K562 (cell line): ENCODE data around the gene KIF6. TPM values are rescaled to one million over a fixed set of nuclear protein-coding genes. Genes with fewer than 3 reads are reported as not detected.

Experiments used
- ATAC-seq: fragments of 200-7000 bp; cut with Tn5 transposase; 3 replicates; pipeline ENCODE4 v1.9.1; 2020; ENCODE audit warnings: moderate library complexity
- BruUV-seq: library from RNA; stranded (reverse); fragments of 400-500 nt; replicated peaks from 2 replicates; lab custom pipeline; 2021; lab: Mats Ljungman, UMichigan
- CTCF ChIA-PET: fragments of 300-600 bp; formaldehyde crosslinking; extraction: SDS; loops from one replicate; lab custom pipeline; 2021; ENCODE audit warnings: low intra/inter-chr PET ratio; lab: Yijun Ruan, JAX
- POLR2A ChIA-PET: fragments of 300-600, 350-650 bp; sonication (Branson Sonifier 250); formaldehyde crosslinking; extraction: SDS; loops from one replicate; lab custom pipeline; 2021; ENCODE audit warnings: antibody characterized with exemption, inconsistent platforms; lab: Yijun Ruan, JAX
- DNase-seq, 4 experiments: peaks; one replicate each; pipeline versions ENCODE4 v3.0.0 to v3.0.0-alpha.2; 2011 to 2018; ENCODE audit warnings: low spot score in 3 of 4, mixed read lengths in 3 of 4; ENCODE audit errors: extremely low read depth in 1 of 4
- FAIRE-seq: peaks from 2 replicates; lab custom pipeline; 2011; peaks lifted over from hg19 to GRCh38; lab: Jason Lieb, UNC
- H2AFZ ChIP-seq: 2 replicates; pipeline ENCODE4 v1.6.0; 2011; ENCODE audit warnings: low read depth, low read length, control low read depth, inconsistent platforms
- H3K27ac ChIP-seq: fragments of 200-600 bp; 3 replicates; pipeline ENCODE4 v1.8.0; 2011; ENCODE audit warnings: low read depth, mild to moderate bottlenecking, control low read depth, inconsistent platforms, low read length, moderate library complexity, mixed read lengths; ENCODE audit errors: extremely low read depth
- H3K27me3 ChIP-seq, 2 experiments: fragments of 300-600 bp in 1 of 2; 2 replicates in 1 of 2; 3 replicates in 1 of 2; pipeline versions ENCODE4 v1.6.0 to v1.8.0; 2011; ENCODE audit warnings: inconsistent platforms in 2 of 2, low read length in 2 of 2, mild to moderate bottlenecking in 1 of 2, mixed read lengths in 1 of 2, moderate library complexity in 1 of 2; ENCODE audit not compliant: control insufficient read depth in 2 of 2, insufficient read depth in 2 of 2
- H3K36me3 ChIP-seq: fragments of 300-600 bp; 3 replicates; pipeline ENCODE4 v1.8.0; 2011; ENCODE audit warnings: mild to moderate bottlenecking, low read length, inconsistent platforms; ENCODE audit not compliant: control insufficient read depth, insufficient read depth
- H3K4me1 ChIP-seq, 2 experiments: fragments of 200-600 bp in 1 of 2; replicated peaks in 1 of 2; 2 replicates in 1 of 2; 3 replicates in 1 of 2; pipeline versions ENCODE4 v1.5.1 to v1.8.0; 2011; ENCODE audit warnings: inconsistent platforms in 2 of 2, low read length in 2 of 2, mild to moderate bottlenecking in 1 of 2, mixed read lengths in 1 of 2, moderate library complexity in 1 of 2; ENCODE audit not compliant: control insufficient read depth in 2 of 2, insufficient read depth in 2 of 2
- H3K4me2 ChIP-seq: 2 replicates; pipeline ENCODE4 v1.6.1; 2011; ENCODE audit warnings: low read length, control low read depth, inconsistent platforms, mixed read lengths; ENCODE audit not compliant: insufficient read depth
- H3K4me3 ChIP-seq: fragments of 200-600 bp; sonication (generic), shearing (Covaris generic); 2 replicates; pipeline ENCODE4 v1.5.1; 2016; ENCODE audit warnings: control low read depth, inconsistent platforms
- H3K79me2 ChIP-seq: fragments of 200-600 bp; 3 replicates; pipeline ENCODE4 v1.8.0; 2011; ENCODE audit warnings: low read length, inconsistent platforms; ENCODE audit not compliant: control insufficient read depth, insufficient read depth
- H3K9ac ChIP-seq, 2 experiments: 2 replicates each; pipeline versions ENCODE4 v1.6.0 to v1.6.1; 2011; ENCODE audit warnings: low read depth in 2 of 2, low read length in 2 of 2, control low read depth in 1 of 2, inconsistent platforms in 1 of 2, mild to moderate bottlenecking in 1 of 2, mixed read lengths in 1 of 2; ENCODE audit not compliant: insufficient read depth in 1 of 2
- H3K9me1 ChIP-seq: one replicate; pipeline ENCODE4 v1.6.0; 2011; ENCODE audit warnings: inconsistent platforms, mild to moderate bottlenecking, low read length, moderate library complexity; ENCODE audit not compliant: control insufficient read depth, insufficient read depth
- H3K9me3 ChIP-seq: replicated peaks from 2 replicates; pipeline ENCODE4 v1.5.1; 2011; ENCODE audit warnings: low read depth, low read length, inconsistent platforms; ENCODE audit not compliant: control insufficient read depth, insufficient read depth
- H4K20me1 ChIP-seq: replicated peaks from 2 replicates; pipeline ENCODE4 v1.6.1; 2011; ENCODE audit warnings: low read length, inconsistent platforms, mixed read lengths; ENCODE audit not compliant: control insufficient read depth, insufficient read depth
- DDX20 ChIP-seq: fragments of 450-650 bp; IDR thresholded peaks from 2 replicates; pipeline ENCODE4 v1.6.1; 2016; ENCODE audit warnings: missing genetic modification characterization, low read depth, mild to moderate bottlenecking, missing compliant biosample characterization, moderate library complexity
- FIP1L1 ChIP-seq: fragments of 200-400 bp; formaldehyde crosslinking; IDR thresholded peaks from 2 replicates; pipeline ENCODE4 v1.6.1; 2018; ENCODE audit warnings: mild to moderate bottlenecking, low read depth, low read length; ENCODE audit not compliant: poor library complexity, severe bottlenecking
- JUND ChIP-seq, 2 experiments: IDR thresholded peaks; 2 replicates in 1 of 2; 3 replicates in 1 of 2; pipeline ENCODE4 v1.6.1; 2011; ENCODE audit warnings: borderline replicate concordance in 2 of 2, low read depth in 2 of 2, low read length in 2 of 2, improper control_type of control experiment in 1 of 2, missing biosample characterization in 1 of 2, missing genetic modification characterization in 1 of 2, missing genetic modification reagents in 1 of 2
- TAL1 ChIP-seq: fragments of 450-650 bp; IDR thresholded peaks from 2 replicates; pipeline ENCODE4 v1.6.1; 2016; ENCODE audit warnings: mild to moderate bottlenecking
- WGBS: fragments of 100-300 bp; shearing (Covaris generic); methylation state at CpG from one replicate; pipeline ENCODE4 v1.1.6; 2016; ENCODE audit warnings: low coverage, mixed read lengths; ENCODE audit not compliant: insufficient coverage; ENCODE audit errors: missing lambda C conversion rate; 5-methylcytosine and 5-hydroxymethylcytosine counted together
- in situ Hi-C: fragments of 300-500 bp; cut with MboI; formaldehyde crosslinking; loops from 4 replicates; pipeline ENCODE4 v1.15.0; 2018; ENCODE audit warnings: inconsistent platforms, mixed read lengths
- intact Hi-C: fragments of 100-400 bp; cut with micrococcal nuclease; formaldehyde crosslinking; loops from 2 replicates; pipeline ENCODE4 v1.14.2; 2022
- polyA plus RNA-seq, 8 experiments: library from polyadenylated mRNA; depleted of rRNA in 4 of 8; stranded (reverse) in 5 of 8; unstranded in 3 of 8; fragments of >200 nt; fragmentation: Nextera tagmentation in 2 of 8; fragmentation: Illumina TruSeq in 1 of 8; extraction: Ambion mirVana in 2 of 8; extraction: Trizol in 1 of 8; gene quantifications; 2 replicates each; pipeline versions ENCODE4 v1.2.1 to v1.2.3, GENCODE V29; 2011 to 2014; ENCODE audit warnings: inconsistent platforms in 1 of 8, missing spikeins in 1 of 8
- total RNA-seq, 7 experiments: library from RNA; depleted of rRNA in 6 of 7; stranded (reverse); fragments of >200 nt in 6 of 7; fragmentation: Illumina TruSeq in 2 of 7; extraction: Trizol in 2 of 7; gene quantifications; 2 replicates each; pipeline versions ENCODE4 v1.2.1 to v1.2.3, GENCODE V29; 2011 to 2021; ENCODE audit warnings: low replicate concordance in 1 of 7
- TF ChIP-seq, protein P1 (sequence below): fragments of 150-350 bp; conservative IDR thresholded peaks from 2 replicates; pipeline ENCODE4 v1.6.1; 2014; ENCODE audit warnings: low read length
- TF ChIP-seq, protein P2 (sequence below): fragments of 250-450 bp; sonication (Bioruptor Pico); IDR thresholded peaks from 2 replicates; pipeline ENCODE4 v1.5.0; 2021

Gene KIF6
- total and polyA plus RNA-seq, 9 of the 15 experiments (the other 6 are each of a cell fraction or from before 2014, with no cell fraction given), result not detected

DNA sequence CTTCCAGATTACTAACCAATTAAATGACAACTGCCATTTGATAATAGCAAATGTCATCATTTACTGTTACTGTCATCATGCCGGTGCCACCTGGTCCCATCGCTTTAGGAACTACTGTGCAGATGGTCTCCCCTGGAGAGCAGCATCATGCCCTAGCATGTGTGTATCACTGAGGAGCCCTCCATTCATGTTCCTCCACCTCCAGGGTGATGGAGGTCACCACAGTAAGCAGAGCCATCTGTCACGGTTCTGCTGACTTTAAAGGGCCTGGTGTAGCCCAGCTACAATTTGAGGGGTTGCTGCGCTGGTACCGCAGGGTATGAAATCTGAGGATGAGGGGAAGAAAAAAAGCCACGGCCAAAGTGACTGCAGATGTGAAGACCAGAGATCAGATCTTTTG lies 283.9 kb downstream of the KIF6 start:
- H2AFZ ChIP-seq, result no peak overlapping the region
- ChIA-PET CTCF (no interaction called here), POLR2A (no interaction called here)
- ATAC-seq (no peak), DNase-seq (no peak), FAIRE-seq (no peak)
- 0% methylated on average over 6 of the region's 6 CpGs for WGBS
- in situ Hi-C loops (no loop called here), intact Hi-C loops (no loop called here)
- no peak overlapping the region for H3K9ac ChIP-seq
- TF ChIP-seq DDX20 (tag), result no peak
- TF ChIP-seq, protein P1, sequence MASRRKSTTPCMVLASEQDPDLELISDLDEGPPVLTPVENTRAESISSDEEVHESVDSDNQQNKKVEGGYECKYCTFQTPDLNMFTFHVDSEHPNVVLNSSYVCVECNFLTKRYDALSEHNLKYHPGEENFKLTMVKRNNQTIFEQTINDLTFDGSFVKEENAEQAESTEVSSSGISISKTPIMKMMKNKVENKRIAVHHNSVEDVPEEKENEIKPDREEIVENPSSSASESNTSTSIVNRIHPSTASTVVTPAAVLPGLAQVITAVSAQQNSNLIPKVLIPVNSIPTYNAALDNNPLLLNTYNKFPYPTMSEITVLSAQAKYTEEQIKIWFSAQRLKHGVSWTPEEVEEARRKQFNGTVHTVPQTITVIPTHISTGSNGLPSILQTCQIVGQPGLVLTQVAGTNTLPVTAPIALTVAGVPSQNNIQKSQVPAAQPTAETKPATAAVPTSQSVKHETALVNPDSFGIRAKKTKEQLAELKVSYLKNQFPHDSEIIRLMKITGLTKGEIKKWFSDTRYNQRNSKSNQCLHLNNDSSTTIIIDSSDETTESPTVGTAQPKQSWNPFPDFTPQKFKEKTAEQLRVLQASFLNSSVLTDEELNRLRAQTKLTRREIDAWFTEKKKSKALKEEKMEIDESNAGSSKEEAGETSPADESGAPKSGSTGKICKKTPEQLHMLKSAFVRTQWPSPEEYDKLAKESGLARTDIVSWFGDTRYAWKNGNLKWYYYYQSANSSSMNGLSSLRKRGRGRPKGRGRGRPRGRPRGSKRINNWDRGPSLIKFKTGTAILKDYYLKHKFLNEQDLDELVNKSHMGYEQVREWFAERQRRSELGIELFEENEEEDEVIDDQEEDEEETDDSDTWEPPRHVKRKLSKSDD, result no peak
- no peak for TF ChIP-seq TAL1
- no peak for TF ChIP-seq FIP1L1
- no peak for TF ChIP-seq JUND (IDR thresholded peaks at IDR 0.05; ENCODE audit: borderline replicate concordance, low read depth, low read length)
- TF ChIP-seq JUND (tag; IDR thresholded peaks at IDR 0.05; ENCODE audit: borderline replicate concordance, low read depth, low read length), result no peak
- TF ChIP-seq, protein P2, sequence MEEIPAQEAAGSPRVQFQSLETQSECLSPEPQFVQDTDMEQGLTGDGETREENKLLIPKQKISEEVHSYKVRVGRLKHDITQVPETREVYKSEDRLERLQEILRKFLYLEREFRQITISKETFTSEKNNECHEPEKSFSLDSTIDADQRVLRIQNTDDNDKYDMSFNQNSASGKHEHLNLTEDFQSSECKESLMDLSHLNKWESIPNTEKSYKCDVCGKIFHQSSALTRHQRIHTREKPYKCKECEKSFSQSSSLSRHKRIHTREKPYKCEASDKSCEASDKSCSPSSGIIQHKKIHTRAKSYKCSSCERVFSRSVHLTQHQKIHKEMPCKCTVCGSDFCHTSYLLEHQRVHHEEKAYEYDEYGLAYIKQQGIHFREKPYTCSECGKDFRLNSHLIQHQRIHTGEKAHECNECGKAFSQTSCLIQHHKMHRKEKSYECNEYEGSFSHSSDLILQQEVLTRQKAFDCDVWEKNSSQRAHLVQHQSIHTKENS, result no peak
- no peaks in the 10 kb centered on the region for H3K36me3 ChIP-seq
- no peaks in the 10 kb centered on the region; the same call in 1 of the 2 replicates for H4K20me1 ChIP-seq
- H3K79me2 ChIP-seq, result no peaks in the 10 kb centered on the region
- no peak overlapping the region for H3K27ac ChIP-seq
- no peaks in the 10 kb centered on the region; a peak in 2 of 5 replicates for H3K27me3 ChIP-seq
- no peak overlapping the region for H3K4me3 ChIP-seq
- no peaks in the 10 kb centered on the region for H3K9me3 ChIP-seq
- no peaks in the 10 kb centered on the region for H3K9me1 ChIP-seq
- H3K4me2 ChIP-seq, result no peak overlapping the region
- no TSS peak for BruUV-seq
- H3K4me1 ChIP-seq, result no peaks in the 10 kb centered on the region
